ENCODE measurements around the gene KCNMB1. TPM values are rescaled to one million over a fixed set of nuclear protein-coding genes. Genes with fewer than 3 reads are reported as not detected.

Gene KCNMB1
- total RNA-seq, 1 experiment from 2014 or later: 0.24 TPM

DNA sequence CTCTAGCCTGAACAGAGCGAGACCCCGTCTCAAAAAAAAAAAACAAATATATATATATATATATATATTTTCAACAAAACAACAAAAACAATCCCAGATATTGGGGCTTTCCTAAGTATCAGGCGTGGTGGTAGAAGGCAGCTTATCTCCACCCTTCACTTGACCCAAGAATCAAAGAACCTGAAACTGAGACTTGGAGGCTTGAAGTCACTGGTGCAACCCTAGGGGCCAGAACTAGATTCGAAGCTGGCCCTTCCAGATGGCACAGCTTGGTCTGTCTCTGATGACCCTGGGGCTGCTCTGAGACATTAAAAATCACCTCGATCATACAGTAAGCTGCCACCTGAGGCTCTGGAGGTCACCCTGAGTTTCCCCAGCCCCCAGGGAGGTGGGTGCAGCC, 1.3 kb upstream of the KCNMB1 start:
- CTCF ChIA-PET: interaction anchor here (0.9 to 5.7 kb wide), 3 partner anchors 14 to 164 kb away, joined by 4 to 32 read pairs (median 4); no protein-coding TSS in a partner anchor

DNA sequence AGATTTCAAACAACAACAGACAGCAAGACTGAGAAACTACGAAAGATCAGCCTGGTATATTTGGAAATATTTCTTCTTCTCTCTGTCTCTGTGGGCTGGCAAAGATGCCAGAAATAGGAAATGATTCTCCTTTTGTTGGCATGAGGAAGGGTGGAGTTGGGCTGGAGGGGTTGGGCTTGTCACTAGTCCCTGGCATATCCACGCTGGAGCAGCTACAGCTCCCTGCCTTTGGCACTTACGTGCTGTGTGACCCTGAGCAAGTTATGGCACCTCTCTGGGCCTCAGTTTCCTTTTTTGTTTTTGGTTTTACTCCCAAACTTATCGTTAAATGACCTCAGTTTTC, 354 bp upstream of the KCNMB1 start:
- no peak for DNase-seq (ENCODE audit: low spot score)
- Mint-ChIP-seq H3K4me3 (no peak overlapping the region), H3K27me3 (ENCODE audit: low read depth) (no peaks in the 10 kb centered on the region; the same call in none of the 2 replicates), H3K36me3 (no peaks in the 10 kb centered on the region), H3K4me1 (peaks cover 65% of the 10 kb centered on the region), H3K9me3 (no peaks in the 10 kb centered on the region), H3K27ac (no peak overlapping the region)
- ChIA-PET POLR2A (no interaction called here), CTCF (interaction anchor here (0.6 to 5.7 kb wide), 9 partner anchors 11 to 571 kb away, joined by 3 to 32 read pairs (median 4); no protein-coding TSS in a partner anchor)
- no peak for ATAC-seq
- TF ChIP-seq, protein P1, sequence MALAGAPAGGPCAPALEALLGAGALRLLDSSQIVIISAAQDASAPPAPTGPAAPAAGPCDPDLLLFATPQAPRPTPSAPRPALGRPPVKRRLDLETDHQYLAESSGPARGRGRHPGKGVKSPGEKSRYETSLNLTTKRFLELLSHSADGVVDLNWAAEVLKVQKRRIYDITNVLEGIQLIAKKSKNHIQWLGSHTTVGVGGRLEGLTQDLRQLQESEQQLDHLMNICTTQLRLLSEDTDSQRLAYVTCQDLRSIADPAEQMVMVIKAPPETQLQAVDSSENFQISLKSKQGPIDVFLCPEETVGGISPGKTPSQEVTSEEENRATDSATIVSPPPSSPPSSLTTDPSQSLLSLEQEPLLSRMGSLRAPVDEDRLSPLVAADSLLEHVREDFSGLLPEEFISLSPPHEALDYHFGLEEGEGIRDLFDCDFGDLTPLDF (CRISPR knock-in tag; IDR thresholded peaks at IDR 0.05): no peak
- TF ChIP-seq FOXP1 (CRISPR knock-in tag; IDR thresholded peaks at IDR 0.05; ENCODE audit: borderline replicate concordance): no peak
- TF ChIP-seq ZNF138 (CRISPR knock-in tag; conservative IDR thresholded peaks at IDR 0.05): no peak
- no peak for TF ChIP-seq ZNF232 (CRISPR knock-in tag; IDR thresholded peaks at IDR 0.05)
- no peak for TF ChIP-seq ZNF317 (CRISPR knock-in tag; IDR thresholded peaks at IDR 0.05; ENCODE audit: borderline replicate concordance, low read depth)
- TF ChIP-seq JUN (CRISPR knock-in tag; IDR thresholded peaks at IDR 0.05): no peak

More for the DNA sequence above, 1.3 kb upstream of the KCNMB1 start:
- Mint-ChIP-seq H3K27ac (no peak overlapping the region), H3K4me1 (peaks cover 73% of the 10 kb centered on the region), H3K4me3 (no peak overlapping the region), H3K36me3 (no peaks in the 10 kb centered on the region), H3K9me3 (peaks cover 3% of the 10 kb centered on the region), H3K27me3 (ENCODE audit: low read depth) (no peaks in the 10 kb centered on the region; the same call in 1 of the 2 replicates)
- ATAC-seq: no peak
- POLR2A ChIA-PET: no interaction called here
- TF ChIP-seq PRRX2 (CRISPR knock-in tag; IDR thresholded peaks at IDR 0.05) (no peak), ZNF232 (CRISPR knock-in tag; IDR thresholded peaks at IDR 0.05) (no peak), ATF1 (CRISPR knock-in tag; IDR thresholded peaks at IDR 0.05) (no peak)
- TF ChIP-seq, protein P2, sequence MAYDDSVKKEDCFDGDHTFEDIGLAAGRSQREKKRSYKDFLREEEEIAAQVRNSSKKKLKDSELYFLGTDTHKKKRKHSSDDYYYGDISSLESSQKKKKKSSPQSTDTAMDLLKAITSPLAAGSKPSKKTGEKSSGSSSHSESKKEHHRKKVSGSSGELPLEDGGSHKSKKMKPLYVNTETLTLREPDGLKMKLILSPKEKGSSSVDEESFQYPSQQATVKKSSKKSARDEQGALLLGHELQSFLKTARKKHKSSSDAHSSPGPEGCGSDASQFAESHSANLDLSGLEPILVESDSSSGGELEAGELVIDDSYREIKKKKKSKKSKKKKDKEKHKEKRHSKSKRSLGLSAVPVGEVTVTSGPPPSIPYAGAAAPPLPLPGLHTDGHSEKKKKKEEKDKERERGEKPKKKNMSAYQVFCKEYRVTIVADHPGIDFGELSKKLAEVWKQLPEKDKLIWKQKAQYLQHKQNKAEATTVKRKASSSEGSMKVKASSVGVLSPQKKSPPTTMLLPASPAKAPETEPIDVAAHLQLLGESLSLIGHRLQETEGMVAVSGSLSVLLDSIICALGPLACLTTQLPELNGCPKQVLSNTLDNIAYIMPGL (CRISPR knock-in tag; IDR thresholded peaks at IDR 0.05): no peak
- TF ChIP-seq, protein P3, sequence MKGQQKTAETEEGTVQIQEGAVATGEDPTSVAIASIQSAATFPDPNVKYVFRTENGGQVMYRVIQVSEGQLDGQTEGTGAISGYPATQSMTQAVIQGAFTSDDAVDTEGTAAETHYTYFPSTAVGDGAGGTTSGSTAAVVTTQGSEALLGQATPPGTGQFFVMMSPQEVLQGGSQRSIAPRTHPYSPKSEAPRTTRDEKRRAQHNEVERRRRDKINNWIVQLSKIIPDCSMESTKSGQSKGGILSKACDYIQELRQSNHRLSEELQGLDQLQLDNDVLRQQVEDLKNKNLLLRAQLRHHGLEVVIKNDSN (CRISPR knock-in tag; IDR thresholded peaks at IDR 0.05): no peak
- TF ChIP-seq, protein P4, sequence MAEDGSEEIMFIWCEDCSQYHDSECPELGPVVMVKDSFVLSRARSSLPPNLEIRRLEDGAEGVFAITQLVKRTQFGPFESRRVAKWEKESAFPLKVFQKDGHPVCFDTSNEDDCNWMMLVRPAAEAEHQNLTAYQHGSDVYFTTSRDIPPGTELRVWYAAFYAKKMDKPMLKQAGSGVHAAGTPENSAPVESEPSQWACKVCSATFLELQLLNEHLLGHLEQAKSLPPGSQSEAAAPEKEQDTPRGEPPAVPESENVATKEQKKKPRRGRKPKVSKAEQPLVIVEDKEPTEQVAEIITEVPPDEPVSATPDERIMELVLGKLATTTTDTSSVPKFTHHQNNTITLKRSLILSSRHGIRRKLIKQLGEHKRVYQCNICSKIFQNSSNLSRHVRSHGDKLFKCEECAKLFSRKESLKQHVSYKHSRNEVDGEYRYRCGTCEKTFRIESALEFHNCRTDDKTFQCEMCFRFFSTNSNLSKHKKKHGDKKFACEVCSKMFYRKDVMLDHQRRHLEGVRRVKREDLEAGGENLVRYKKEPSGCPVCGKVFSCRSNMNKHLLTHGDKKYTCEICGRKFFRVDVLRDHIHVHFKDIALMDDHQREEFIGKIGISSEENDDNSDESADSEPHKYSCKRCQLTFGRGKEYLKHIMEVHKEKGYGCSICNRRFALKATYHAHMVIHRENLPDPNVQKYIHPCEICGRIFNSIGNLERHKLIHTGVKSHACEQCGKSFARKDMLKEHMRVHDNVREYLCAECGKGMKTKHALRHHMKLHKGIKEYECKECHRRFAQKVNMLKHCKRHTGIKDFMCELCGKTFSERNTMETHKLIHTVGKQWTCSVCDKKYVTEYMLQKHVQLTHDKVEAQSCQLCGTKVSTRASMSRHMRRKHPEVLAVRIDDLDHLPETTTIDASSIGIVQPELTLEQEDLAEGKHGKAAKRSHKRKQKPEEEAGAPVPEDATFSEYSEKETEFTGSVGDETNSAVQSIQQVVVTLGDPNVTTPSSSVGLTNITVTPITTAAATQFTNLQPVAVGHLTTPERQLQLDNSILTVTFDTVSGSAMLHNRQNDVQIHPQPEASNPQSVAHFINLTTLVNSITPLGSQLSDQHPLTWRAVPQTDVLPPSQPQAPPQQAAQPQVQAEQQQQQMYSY (CRISPR knock-in tag; IDR thresholded peaks at IDR 0.05): no peak
- TF ChIP-seq, protein P5, sequence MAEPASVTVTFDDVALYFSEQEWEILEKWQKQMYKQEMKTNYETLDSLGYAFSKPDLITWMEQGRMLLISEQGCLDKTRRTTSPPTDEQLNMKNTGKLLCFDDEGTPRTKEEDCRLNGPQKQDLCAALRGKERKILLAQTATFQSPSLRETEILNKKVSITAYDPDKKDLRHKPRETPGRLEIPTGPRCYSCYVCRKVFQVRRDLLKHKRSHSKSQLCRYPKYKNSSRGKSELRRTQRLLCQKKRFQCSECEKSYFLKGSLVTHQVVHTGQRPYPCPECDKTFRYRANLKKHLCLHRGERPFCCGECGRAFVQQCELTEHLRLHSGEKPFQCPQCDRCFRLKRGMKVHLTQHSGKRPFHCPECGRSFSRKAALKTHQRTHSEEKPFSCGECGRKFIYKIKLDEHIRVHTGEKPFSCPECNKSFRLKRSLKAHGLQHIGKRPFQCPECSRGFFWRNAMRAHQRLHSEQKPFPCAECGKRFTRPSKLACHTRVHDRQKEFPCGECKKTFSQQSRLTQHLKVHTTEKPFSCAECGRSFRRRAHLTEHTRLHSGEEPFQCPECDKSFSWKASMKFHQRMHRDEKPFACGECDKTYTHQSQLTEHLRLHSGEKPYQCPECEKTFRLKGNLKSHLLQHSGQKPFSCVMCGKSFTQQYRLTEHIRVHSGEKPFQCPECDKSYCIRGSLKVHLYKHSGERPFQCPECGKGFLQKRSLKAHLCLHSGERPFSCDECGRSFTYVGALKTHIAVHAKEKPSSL (CRISPR knock-in tag; conservative IDR thresholded peaks at IDR 0.05): no peak
- no peak for DNase-seq (ENCODE audit: low spot score)
